GM12878 (cell line): ENCODE measurements around the gene RIMS1. TPM values are rescaled to one million over a fixed set of nuclear protein-coding genes. Genes with fewer than 3 reads are reported as not detected.

Source experiments
- ATAC-seq: fragments of 200-7000 bp; cut with Tn5 transposase; 3 replicates; pipeline ENCODE4 v1.9.1; 2020; ENCODE audit warnings: mild to moderate bottlenecking, moderate library complexity
- BruUV-seq: library from RNA; stranded (reverse); fragments of 400-500 nt; replicated peaks from 2 replicates; lab custom pipeline; 2021; lab: Mats Ljungman, UMichigan
- CTCF ChIA-PET: fragments of 300-600 bp; sonication (Branson Sonifier 250); formaldehyde crosslinking; extraction: SDS; loops from one replicate; lab custom pipeline; 2021; ENCODE audit warnings: inconsistent platforms; lab: Yijun Ruan, JAX
- POLR2A ChIA-PET: fragments of 350-600 bp; formaldehyde crosslinking; extraction: SDS; loops from one replicate; lab custom pipeline; 2021; ENCODE audit warnings: inconsistent platforms; lab: Charles Lee
- RAD21 ChIA-PET: fragments of 300-600 bp; sonication (Branson Sonifier 250); formaldehyde crosslinking; loops from one replicate; lab custom pipeline; 2023; ENCODE audit warnings: antibody characterized with exemption; ENCODE audit not compliant: unreplicated experiment; lab: Charles Lee
- SMC1A ChIA-PET: fragments of 300-600 bp; sonication (Branson Sonifier 250); formaldehyde crosslinking; loops from one replicate; lab custom pipeline; 2023; ENCODE audit not compliant: unreplicated experiment, uncharacterized antibody; lab: Charles Lee
- DNase-seq: peaks from one replicate; pipeline ENCODE4 v3.0.0-alpha.2; 2011; ENCODE audit warnings: low read depth, low spot score
- FAIRE-seq: peaks from 3 replicates; lab custom pipeline; 2011; peaks lifted over from hg19 to GRCh38; lab: Jason Lieb, UNC
- H2AFZ ChIP-seq: 2 replicates; pipeline ENCODE4 v1.6.0; 2011; ENCODE audit warnings: low read depth, low read length, control low read depth; ENCODE audit not compliant: control insufficient read depth
- H3K27ac ChIP-seq: 2 replicates; pipeline ENCODE4 v1.5.1; 2011; ENCODE audit warnings: control low read depth; ENCODE audit not compliant: control insufficient read depth, insufficient read depth
- H3K27me3 ChIP-seq, 2 experiments: replicated peaks in 1 of 2; 2 replicates each; pipeline versions ENCODE4 v1.6.0 to v1.6.1; 2011; ENCODE audit warnings: low read length in 1 of 2; ENCODE audit not compliant: control insufficient read depth in 2 of 2, insufficient read depth in 2 of 2
- H3K36me3 ChIP-seq, 2 experiments: 2 replicates each; pipeline ENCODE4 v1.5.1; 2011; ENCODE audit warnings: low read length in 1 of 2; ENCODE audit not compliant: control insufficient read depth in 2 of 2, insufficient read depth in 2 of 2
- H3K4me1 ChIP-seq: 2 replicates; pipeline ENCODE4 v1.6.1; 2011; ENCODE audit warnings: mild to moderate bottlenecking, low read length, moderate library complexity, mixed read lengths; ENCODE audit not compliant: control insufficient read depth, insufficient read depth
- H3K4me2 ChIP-seq: 2 replicates; pipeline ENCODE4 v1.6.0; 2011; ENCODE audit warnings: control low read depth; ENCODE audit not compliant: control insufficient read depth, insufficient read depth
- H3K4me3 ChIP-seq: fragments of 200-600 bp; sonication (generic); 2 replicates; pipeline ENCODE4 v1.5.1; 2016
- H3K79me2 ChIP-seq: 2 replicates; pipeline ENCODE4 v1.6.0; 2011; ENCODE audit warnings: low read length; ENCODE audit not compliant: control insufficient read depth, insufficient read depth
- H3K9ac ChIP-seq: 2 replicates; pipeline ENCODE4 v1.8.0; 2011; ENCODE audit warnings: low read length, control low read depth, mixed read lengths; ENCODE audit not compliant: control insufficient read depth, insufficient read depth
- H3K9me3 ChIP-seq: replicated peaks from 3 replicates; pipeline ENCODE4 v1.5.1; 2011; ENCODE audit warnings: mild to moderate bottlenecking, low read length; ENCODE audit not compliant: control insufficient read depth, insufficient read depth
- H4K20me1 ChIP-seq: 2 replicates; pipeline ENCODE4 v1.6.0; 2011; ENCODE audit not compliant: control insufficient read depth, insufficient read depth
- GABPA ChIP-seq: IDR thresholded peaks from 2 replicates; pipeline ENCODE4 v1.6.1; 2014; ENCODE audit warnings: antibody characterized with exemption, low read depth, mild to moderate bottlenecking, inconsistent platforms
- JUNB ChIP-seq: IDR thresholded peaks from 2 replicates; pipeline ENCODE4 v1.6.1; 2016; ENCODE audit warnings: antibody characterized with exemption, mild to moderate bottlenecking
- SPI1 ChIP-seq: IDR thresholded peaks from 2 replicates; pipeline ENCODE4 v1.6.1; 2011; ENCODE audit warnings: low read depth, mild to moderate bottlenecking, low read length, moderate library complexity, borderline replicate concordance; ENCODE audit not compliant: insufficient read depth
- ZNF274 ChIP-seq: IDR thresholded peaks from one replicate; pipeline ENCODE4 v1.8.0; 2011; ENCODE audit not compliant: insufficient read length, insufficient read depth
- WGBS: methylation state at CpG from one replicate; pipeline ENCODE4 v1.1.6; 2016; ENCODE audit warnings: low lambda C conversion rate; ENCODE audit not compliant: insufficient replicate concordance, insufficient coverage; ENCODE audit errors: missing lambda C conversion rate; 5-methylcytosine and 5-hydroxymethylcytosine counted together
- in situ Hi-C: fragments of 300-500 bp; cut with MboI; formaldehyde crosslinking; loops from 9 replicates; pipeline ENCODE4 v1.14.3; 2018; ENCODE audit warnings: mixed read lengths
- intact Hi-C: fragments of 100-400 bp; cut with micrococcal nuclease; formaldehyde crosslinking; loops from one replicate; pipeline ENCODE4 v1.14.2; 2022; ENCODE audit not compliant: unreplicated experiment
- polyA plus RNA-seq, 11 experiments: library from polyadenylated mRNA; depleted of rRNA in 4 of 11; unstranded in 6 of 11; stranded (reverse) in 5 of 11; fragments of >200 nt; fragmentation: Nextera tagmentation in 4 of 11; fragmentation: Illumina TruSeq in 1 of 11; extraction: Ambion mirVana in 4 of 11; extraction: Trizol in 1 of 11; gene quantifications; 1 replicate in 1 of 11; 2 replicates in 10 of 11; pipeline versions ENCODE4 v1.2.1 to v1.2.3, GENCODE V29; 2011 to 2016; ENCODE audit warnings: inconsistent platforms in 2 of 11, missing spikeins in 2 of 11, low read depth in 1 of 11
- total RNA-seq, 4 experiments: library from RNA; depleted of rRNA in 3 of 4; stranded (reverse); fragments of >200 nt in 3 of 4; fragmentation: Illumina TruSeq in 1 of 4; extraction: Trizol in 1 of 4; gene quantifications; 2 replicates each; pipeline versions ENCODE4 v1.2.1 to v1.2.3, GENCODE V29; 2013 to 2021
- TF ChIP-seq, protein P1 (sequence below): IDR thresholded peaks from 2 replicates; pipeline ENCODE4 v1.6.1; 2012; ENCODE audit warnings: improper control_type of control experiment, low read depth, low read length; ENCODE audit not compliant: insufficient replicate concordance

Gene RIMS1
- total and polyA plus RNA-seq, 10 of the 15 experiments (the other 5 are each of a cell fraction or from before 2014, with no cell fraction given) = 0.05 to 0.76 (median 0.23) TPM

GRCh38 chr6:72374857-72375256 lies 488.5 kb downstream of the RIMS1 start:
- DNase-seq = no peak
- H3K27ac ChIP-seq = no peak overlapping the region
- no peak overlapping the region for H3K4me2 ChIP-seq
- no peak overlapping the region for H3K9ac ChIP-seq
- in situ Hi-C loops = no loop called here
- no peaks in the 10 kb centered on the region for H3K36me3 ChIP-seq
- no peak for FAIRE-seq
- POLR2A ChIA-PET = no interaction called here
- intact Hi-C loops = no loop called here
- H2AFZ ChIP-seq = no peak overlapping the region
- ATAC-seq = no peak
- WGBS = 78% methylated on average over 4 of the region's 4 CpGs
- no peaks in the 10 kb centered on the region for H3K9me3 ChIP-seq
- no peaks in the 10 kb centered on the region for H3K4me1 ChIP-seq
- no TSS peak for BruUV-seq
- no peak overlapping the region for H3K4me3 ChIP-seq
- CTCF ChIA-PET = interaction anchor here (0.6 to 1.0 kb wide), 2 partner anchors 134 to 242 kb away, joined by 3 read pairs; no protein-coding TSS in a partner anchor
- no peaks in the 10 kb centered on the region for H3K79me2 ChIP-seq
- H4K20me1 ChIP-seq = no peaks in the 10 kb centered on the region
- SMC1A ChIA-PET = no interaction called here
- TF ChIP-seq, protein P1, sequence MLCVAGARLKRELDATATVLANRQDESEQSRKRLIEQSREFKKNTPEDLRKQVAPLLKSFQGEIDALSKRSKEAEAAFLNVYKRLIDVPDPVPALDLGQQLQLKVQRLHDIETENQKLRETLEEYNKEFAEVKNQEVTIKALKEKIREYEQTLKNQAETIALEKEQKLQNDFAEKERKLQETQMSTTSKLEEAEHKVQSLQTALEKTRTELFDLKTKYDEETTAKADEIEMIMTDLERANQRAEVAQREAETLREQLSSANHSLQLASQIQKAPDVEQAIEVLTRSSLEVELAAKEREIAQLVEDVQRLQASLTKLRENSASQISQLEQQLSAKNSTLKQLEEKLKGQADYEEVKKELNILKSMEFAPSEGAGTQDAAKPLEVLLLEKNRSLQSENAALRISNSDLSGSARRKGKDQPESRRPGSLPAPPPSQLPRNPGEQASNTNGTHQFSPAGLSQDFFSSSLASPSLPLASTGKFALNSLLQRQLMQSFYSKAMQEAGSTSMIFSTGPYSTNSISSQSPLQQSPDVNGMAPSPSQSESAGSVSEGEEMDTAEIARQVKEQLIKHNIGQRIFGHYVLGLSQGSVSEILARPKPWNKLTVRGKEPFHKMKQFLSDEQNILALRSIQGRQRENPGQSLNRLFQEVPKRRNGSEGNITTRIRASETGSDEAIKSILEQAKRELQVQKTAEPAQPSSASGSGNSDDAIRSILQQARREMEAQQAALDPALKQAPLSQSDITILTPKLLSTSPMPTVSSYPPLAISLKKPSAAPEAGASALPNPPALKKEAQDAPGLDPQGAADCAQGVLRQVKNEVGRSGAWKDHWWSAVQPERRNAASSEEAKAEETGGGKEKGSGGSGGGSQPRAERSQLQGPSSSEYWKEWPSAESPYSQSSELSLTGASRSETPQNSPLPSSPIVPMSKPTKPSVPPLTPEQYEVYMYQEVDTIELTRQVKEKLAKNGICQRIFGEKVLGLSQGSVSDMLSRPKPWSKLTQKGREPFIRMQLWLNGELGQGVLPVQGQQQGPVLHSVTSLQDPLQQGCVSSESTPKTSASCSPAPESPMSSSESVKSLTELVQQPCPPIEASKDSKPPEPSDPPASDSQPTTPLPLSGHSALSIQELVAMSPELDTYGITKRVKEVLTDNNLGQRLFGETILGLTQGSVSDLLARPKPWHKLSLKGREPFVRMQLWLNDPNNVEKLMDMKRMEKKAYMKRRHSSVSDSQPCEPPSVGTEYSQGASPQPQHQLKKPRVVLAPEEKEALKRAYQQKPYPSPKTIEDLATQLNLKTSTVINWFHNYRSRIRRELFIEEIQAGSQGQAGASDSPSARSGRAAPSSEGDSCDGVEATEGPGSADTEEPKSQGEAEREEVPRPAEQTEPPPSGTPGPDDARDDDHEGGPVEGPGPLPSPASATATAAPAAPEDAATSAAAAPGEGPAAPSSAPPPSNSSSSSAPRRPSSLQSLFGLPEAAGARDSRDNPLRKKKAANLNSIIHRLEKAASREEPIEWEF = no peak
- TF ChIP-seq SPI1 (no peak), ZNF274 (no peak), JUNB (no peak), GABPA (no peak)
- no peaks in the 10 kb centered on the region; a peak in 1 of 4 replicates for H3K27me3 ChIP-seq
- RAD21 ChIA-PET = no interaction called here
